HG03571 (cell line): ENCODE results near the gene SPAG16.
"Not testable (repeated sequence)": the region's sequence is repeated elsewhere in the genome, so short reads cannot be mapped to it uniquely, and the experiment has no call there.

Experiments used
- ATAC-seq: cut with Tn5 transposase; IDR thresholded peaks from one replicate; pipeline ENCODE4 v1.9.1; 2021; ENCODE audit not compliant: unreplicated experiment

SPAG16 gene

DNA sequence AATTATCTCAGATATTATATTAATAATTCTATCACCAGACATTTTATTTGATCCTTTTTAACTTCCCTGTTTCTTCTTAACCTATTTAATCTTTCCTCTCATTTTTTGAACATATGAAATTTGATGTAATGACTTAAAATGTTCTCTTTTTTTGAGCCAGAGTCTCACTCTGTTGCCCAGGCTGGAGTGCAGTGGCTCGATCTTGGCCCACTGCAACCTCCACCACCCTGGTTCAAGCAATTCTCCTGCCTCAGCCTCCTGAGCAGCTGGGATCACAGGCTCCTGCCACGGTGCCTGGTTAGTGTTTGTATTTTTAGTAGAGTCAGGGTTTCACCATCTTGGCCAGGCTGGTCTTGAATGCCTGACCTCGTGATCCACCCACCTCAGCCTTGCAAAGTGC is 404.6 kb downstream of the SPAG16 start:
- not testable (repeated sequence) for ATAC-seq

DNA sequence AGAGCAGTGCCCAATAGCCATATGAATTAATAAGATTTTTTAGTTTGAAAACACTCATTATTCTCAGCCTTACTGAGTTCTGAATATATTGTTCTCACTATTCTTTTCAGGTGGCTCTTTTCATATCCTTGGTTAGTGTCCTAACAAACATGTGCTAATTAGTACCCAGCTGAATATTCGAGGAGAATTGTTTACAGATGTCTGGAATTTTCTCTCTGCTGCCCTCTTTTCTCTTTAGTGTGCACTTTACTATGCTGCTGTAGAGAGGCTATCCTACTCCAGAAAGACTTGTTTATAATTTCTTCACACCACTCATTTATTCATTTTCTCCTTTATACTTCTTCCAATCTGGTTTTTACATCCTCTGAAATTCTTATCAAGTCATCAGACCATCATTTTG is 405.3 kb downstream of the SPAG16 start:
- ATAC-seq, result no peak

DNA sequence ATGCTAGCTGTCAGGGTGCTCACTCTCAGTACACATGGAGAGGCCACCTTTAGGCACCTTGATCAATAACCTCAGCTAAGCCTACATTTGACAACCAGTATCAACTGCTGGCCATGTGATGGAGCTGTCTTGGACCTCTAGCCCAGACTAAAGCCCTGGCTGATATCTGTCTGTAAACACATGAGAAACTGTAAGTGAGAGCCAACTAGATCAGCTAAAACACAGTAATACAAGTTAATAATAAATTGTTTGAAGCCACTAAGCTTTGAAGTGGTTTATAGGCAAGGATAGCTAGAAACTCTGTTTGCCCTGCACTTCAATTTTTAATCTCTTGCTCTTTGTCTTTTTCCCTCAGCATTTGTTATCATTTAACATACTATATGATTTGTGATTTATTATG is 407.1 kb downstream of the SPAG16 start:
- ATAC-seq, result no peak

DNA sequence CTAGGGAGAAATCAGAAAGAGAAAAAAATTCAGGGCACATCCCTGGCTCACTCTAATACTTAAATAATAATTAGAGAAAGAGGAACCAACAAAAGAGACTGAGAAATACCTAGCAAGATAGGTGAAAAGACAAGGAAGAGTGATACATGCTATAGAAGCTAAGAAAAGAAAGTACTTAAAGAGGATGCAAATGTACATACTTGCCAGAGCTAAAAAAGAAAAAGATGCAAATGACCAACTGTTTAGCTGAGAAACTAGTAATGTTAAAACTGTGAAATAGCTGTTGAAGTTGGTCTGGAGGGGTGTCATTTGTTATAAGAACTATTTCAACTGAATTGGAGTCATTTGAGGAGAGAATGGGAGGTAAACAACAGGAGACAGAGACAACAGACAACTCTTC is 412.2 kb downstream of the SPAG16 start:
- ATAC-seq, result no peak

DNA sequence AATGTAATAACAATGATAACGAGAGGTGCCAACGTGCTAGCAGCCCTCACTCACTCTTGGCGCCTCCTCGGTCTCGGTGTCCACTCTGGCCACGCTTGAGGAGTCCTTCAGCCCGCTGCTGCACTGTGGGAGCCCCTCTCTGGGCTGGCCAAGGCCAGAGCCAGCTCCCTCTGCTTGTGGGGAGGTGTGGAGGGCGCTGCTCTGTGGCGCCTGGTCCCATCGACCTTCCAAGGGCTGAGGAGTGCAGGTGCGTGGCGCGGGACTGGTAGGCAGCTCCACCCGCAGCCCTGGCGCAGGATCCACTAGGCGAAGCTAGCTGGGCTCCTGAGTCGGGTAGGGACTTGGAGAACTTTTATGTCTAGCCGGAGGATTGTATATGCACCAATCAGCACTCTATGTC is 417.1 kb downstream of the SPAG16 start:
- not testable (repeated sequence) for ATAC-seq

DNA sequence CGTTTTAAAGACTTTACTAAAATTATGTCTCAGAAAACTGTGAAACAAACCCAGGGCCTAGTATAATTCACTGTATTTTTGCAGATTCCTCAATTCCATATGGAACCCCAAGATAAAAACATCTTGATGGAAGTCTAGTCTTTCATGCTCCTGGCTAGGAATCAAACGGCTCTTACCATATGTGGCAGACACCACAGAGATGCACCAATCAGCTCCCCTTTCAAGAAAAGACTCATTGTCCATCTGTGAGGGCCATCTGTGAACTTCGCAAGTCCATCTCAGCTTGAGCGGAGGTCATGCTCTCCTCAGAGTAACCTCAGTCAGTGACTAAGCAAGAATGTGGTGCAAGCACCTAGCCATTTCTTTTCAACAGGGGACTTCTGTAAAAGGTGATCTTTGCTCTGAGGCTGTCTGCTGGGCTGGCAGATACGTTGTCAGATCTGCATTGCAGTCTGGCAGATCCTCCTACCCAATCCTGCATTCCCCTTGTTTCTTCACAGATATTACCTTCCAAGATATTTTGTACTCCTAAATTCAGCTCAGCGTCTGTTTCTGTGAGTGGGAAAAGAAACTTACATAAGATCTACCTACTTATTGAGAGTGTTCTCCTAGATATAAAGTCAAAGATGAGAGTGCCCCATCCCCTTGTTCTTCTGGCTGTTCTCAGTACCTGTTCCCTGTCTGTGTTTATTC is 419.3 kb downstream of the SPAG16 start:
- no peak for ATAC-seq

DNA sequence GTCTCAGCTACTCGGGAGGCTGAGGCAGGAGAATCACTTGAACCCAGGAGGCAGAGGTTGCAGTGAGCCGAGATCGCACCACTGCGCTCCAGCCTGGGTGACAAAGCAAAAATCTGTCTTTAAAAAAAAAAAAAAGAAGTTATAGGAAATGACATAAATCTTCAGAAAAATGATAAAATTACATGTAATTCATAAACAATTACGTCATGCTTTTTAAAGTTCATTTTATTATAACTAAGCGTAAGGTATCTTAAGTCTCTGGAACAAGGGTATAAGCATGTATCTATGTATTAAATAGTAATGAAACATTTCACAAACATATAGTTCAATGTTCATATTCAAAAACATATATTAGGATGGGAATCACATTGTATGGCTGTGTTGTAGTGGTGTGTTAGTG is 425.9 kb downstream of the SPAG16 start:
- no peak for ATAC-seq

DNA sequence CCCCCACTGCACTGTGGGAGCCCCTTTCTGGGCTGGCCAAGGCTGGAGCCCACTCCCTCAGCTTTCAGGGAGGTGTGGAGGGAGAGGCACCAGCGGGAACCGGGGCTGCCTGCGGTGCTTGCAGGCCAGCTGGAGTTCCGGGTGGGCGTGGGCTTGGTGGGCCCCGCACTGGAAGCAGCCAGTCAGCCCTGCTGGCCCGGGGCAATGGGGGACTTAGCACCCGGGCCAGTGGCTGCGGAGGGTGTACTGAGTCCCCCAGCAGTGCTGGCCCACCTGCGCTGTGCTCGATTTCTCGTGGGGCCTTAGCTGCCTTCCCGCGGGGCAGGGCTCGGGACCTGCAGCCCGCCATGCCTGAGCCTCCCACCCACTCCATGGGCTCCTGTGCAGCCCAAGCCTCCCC is 434.1 kb downstream of the SPAG16 start:
- ATAC-seq, result not testable (repeated sequence)

DNA sequence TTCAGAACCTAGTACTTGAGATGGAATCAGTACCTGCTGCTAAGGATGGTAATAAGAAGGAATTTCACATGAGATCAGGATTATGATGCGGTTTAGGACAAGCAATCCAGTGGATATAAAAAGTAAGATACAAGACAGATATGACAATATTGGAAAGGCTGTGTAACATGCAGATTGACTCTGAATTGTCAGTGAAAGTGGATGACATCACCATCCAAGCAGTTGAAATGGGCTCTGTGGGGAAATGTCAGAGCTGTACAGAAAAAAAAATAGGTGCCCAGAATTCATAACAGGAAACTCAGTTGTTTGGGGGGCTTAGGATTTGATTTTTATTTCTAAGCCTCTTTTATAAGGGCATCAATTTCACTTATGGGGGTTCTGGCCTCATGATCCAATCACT is 438.3 kb downstream of the SPAG16 start:
- ATAC-seq, result no peak

DNA sequence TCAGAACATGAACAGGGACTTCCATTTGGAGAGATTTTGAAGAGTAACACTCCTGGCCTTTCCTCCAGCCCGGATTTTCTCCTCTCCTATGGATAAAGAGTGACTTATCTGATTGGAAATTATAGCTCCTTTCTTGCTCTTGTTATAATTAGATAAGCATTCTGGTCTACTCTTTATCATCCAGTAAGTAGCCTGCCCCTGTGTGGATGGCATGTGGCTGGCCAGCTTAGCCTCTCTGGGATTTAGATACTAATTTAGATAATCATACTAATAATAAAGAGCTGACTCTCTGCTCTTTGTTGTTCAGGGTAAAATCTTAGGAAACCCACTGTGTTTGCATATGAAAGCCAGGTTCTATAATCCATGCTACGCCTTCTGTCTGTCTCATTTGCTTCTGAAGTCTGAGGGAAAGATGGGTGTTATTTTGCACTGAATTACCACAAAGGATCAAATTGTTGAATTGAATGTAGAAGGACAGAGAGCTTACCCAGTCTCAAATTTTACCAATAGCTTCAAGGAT is 438.8 kb downstream of the SPAG16 start:
- ATAC-seq, result no peak

DNA sequence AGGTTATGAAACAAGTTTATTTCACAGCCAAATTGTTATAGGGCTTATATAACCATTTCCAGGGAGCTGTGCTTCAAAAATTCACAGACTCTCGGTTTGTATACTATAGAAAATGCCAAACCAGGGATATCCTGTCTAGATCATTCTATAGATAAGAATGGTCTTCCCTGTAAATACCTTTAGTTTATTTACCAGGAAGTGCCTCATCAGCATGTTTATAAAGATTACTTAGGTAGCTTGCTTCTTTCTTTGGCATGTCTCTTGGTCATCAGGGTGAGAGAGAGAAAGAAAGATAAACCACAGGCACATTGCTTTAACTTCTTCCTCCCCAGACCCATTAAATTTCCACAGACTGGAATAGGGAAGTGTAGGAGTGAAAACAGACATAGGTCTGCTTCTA is 439.4 kb downstream of the SPAG16 start:
- ATAC-seq, result no peak

DNA sequence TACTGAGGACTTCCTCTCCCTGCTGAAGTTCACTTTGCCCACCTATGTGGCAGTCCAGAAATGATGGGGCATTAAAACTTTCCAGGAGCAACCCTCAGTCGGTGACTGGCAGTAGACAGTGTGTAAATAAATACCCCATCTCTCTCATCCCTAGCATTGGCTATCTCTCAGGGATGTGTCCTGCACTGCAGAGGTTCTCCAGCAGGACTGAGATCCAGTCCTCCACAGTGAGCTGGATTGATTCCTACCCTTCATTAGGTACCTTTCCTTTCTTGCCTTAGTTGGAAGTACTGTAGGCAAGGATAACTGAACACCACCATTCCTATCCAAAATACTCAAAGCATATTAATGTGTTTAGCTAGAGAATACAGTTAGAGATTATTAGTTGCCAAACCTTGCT is 441.8 kb downstream of the SPAG16 start:
- no peak for ATAC-seq

DNA sequence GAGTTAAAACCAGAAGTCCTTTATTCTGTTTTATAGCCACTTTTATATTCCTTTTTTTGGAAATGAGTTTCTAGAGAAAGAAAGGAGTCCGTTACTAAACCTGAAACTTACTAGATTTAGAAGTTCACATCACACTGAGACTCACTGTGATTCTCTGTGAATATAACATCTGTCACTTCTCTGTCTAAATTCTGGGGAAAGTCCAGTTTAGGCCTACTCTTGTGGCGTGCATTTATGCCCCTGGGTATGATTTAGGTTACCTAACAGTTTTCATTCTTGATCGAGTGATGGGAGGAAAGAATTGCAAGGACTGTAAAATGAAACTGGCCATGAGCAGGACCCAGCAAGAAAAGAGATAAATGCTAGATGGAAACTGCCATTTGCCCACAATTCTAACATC is 449.6 kb downstream of the SPAG16 start:
- peak; percentile 88 for ATAC-seq

DNA sequence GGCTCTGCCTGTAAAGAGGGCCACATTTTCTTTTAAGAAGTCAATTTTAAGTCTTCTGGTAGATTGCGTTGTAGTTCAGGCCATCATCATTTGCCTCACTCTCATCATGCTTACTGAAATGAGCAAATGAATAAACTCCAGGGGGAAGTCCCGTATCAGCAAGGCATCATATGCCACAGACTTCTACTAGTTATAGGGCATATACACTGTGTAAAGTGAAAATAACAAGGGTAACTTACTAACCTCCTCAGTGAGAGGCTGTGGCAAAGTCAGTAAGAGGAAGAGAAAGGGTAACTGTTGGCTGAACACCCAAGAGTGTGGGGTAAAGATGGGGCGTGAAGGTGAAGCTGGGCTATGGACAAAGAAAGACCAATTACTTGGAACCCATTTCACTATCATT is 456.2 kb downstream of the SPAG16 start:
- peak; percentile 81 for ATAC-seq

DNA sequence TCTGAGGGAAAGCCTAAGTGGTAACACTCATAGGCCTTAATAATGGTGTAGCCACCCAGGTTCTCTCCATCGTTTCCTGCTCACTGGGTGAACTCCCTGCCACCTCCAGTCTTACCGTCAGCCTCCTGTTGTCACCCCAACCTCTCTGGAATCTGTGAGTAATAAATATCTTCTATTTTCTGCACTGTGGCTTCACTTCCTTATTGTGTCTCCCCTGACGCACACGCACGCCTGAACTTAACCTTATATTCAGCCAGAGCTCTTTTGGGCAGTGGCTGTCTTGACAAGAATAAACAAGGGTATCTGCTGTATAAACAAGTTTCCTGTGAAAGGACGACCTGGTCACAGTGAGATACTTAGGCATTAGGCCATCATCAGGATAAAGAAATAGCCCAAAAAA is 467.2 kb downstream of the SPAG16 start:
- ATAC-seq, result peak; percentile 96

DNA sequence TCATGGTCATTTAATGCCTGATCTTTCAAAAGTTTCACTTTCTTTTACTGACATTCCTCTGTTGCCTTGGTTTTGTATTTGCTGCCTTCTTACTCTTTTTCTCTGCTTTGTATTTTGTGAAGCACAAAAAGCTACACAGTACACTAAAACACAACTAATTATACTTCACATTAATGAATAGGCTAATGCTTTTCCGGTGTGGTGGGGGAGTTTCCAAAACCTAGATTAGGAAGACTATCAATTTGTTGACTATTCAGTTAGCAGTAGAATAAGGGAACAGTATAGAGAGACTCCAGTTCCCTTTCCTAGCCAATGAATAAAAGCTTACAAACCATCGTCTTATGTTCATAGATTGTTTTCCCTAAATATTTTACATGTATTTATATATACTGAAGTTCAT is 468.3 kb downstream of the SPAG16 start:
- no peak for ATAC-seq

DNA sequence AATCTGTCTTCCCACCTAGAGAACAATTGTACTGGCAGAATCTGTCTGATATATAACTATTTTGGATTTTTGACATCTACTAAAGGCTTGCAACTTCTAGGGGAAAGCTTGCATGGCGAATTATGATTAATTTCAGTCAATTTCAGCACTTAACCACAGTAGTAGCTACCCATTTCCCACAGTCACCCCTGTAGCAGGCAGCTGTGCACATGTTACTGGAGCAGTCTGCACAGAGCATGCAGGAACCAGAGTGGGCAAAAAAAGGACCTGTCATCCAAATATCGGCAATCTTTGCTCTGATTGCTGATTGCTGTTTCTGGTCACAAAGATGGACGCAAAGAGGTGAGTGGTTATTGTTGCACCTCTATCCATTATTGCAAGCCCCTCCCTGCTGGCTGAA is 473.3 kb downstream of the SPAG16 start:
- ATAC-seq, result no peak

DNA sequence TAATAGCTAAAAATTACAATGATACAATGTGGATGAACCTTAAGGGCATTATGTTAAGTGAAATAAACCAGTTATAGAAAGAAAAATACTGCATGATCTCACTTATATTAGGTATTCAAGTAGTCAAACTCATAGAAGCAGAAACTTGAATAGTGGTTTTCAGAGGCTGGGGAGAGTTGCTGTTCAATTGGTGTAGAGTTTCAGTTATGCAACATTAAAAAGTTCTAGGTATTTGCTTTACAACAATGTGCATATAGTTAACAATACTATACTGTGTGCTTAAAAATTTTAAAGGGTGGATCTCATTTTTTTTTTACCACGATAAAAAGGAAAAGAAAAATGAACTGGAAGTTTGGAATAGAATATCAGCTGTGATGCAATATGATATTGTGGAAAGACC is 479.1 kb downstream of the SPAG16 start:
- no peak for ATAC-seq

DNA sequence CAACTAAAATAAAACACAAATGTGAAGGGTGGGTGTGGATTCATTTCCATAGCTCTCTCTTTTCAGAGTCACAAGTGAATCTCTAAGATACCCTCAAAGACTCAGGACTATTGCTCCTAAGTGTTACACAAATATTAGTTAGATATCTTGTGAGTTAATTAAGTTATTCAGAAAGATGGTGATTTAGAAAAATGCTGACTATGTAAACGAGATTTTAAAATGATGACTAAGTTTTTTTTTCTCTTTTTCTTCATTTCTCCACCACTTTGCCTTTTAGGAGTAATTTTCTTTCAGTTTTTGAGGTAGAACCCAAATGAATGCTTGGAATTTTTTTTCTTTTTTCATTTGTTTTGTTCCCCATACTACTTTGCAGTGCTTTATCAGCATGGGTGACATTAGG is 479.7 kb downstream of the SPAG16 start:
- no peak for ATAC-seq

DNA sequence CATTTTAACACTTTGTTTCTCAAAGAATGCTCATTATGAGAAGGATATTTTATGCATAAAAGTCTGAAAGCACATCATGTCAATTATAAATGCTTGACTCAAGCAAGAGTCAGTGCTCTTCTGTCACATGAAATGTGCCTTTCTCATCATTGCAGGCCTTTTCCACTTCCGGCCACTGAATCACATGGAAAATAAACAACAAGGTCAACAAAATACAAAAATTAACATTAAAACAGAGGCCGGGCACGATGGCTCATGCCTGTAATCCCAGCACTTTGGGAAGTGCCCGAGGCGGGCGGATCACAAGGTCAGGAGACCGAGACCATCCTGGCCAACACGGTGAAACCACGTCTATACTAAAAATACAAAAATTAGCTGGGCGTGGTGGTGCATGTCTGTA is 480.6 kb downstream of the SPAG16 start:
- no peak for ATAC-seq

DNA sequence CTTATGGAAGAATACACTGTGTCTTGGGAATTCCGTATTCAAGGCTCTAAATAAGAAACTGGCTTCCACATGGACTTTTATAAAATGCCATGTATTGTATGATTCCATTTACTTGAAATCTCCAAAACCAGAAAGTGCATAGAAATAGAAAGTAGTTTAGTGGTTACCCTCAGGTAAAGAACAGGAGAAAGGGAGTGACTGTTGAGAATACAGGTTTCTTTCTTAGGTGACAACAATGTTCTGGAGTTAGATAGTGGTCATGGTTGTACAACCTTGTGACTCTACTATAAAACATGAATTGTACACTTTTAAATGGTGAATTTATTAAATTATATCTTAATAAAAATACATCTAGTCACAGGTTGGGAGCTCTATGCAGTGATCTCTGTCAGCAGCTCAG is 481.8 kb downstream of the SPAG16 start:
- ATAC-seq, result peak; percentile 27

DNA sequence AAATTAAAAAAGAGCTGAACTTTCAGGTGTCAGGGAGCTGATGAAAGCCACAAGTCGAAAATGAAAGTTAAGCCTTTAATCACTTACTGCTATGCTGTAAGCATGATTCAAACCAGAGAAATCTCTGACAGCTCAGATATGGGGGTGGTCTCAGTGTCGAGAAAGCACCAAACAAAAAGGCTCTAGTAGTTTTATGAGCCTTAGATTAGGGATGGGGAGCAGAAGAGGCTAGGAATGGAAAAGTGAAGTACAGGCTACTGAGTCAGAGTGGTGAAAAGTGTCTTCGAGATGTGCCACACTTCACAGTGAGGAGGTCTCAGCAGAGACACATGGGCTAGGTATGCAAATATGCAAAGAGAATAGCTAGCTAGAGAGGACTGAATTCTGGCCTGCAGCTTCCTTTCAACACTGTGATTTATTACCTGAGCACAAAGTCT is 482.2 kb downstream of the SPAG16 start:
- ATAC-seq, result peak; percentile 93

DNA sequence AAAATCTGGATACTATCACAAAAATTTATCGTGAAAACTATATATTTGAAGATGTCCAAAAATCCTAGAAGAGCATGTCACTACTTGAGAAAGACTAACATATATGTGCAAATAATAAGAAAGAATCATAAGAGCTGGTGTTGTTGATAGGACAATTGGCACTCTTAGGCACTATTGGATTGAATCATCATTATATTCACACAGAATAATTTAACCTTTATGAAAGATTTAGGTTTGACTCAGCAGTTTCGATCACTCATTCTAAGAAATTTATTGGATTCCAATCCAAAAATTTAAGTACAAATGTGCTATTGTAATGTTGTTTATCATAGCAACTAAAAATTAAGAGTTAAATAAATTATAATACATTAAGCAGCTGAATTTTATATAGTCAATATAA is 503.6 kb downstream of the SPAG16 start:
- ATAC-seq, result no peak
